IMR-90 (cell line): ENCODE measurements around the gene MMS19.

Source experiments
- CEBPB ChIP-seq: IDR thresholded peaks from 2 replicates; pipeline ENCODE4 v1.6.1; 2012; ENCODE audit warnings: low read depth, low read length, improper control_type of control experiment
- CTCF ChIP-seq: conservative IDR thresholded peaks from 2 replicates; pipeline ENCODE4 v1.5.1; 2012; ENCODE audit warnings: mild to moderate bottlenecking, low read depth, low read length, improper control_type of control experiment
- FOS ChIP-seq: fragments of 150-350 bp; IDR thresholded peaks from 2 replicates; pipeline ENCODE4 v1.6.1; 2016; ENCODE audit warnings: low read depth, low read length
- MAZ ChIP-seq: IDR thresholded peaks from 2 replicates; pipeline ENCODE4 v1.6.1; 2012; ENCODE audit warnings: low read depth, mild to moderate bottlenecking, low read length, improper control_type of control experiment, moderate library complexity, borderline replicate concordance
- MXI1 ChIP-seq: IDR thresholded peaks from 2 replicates; pipeline ENCODE4 v1.6.1; 2012; ENCODE audit warnings: low read depth, mild to moderate bottlenecking, low read length, moderate library complexity, borderline replicate concordance
- NFE2L2 ChIP-seq: fragments of 150-350 bp; IDR thresholded peaks from 2 replicates; pipeline ENCODE4 v1.6.1; 2016; ENCODE audit warnings: low read depth, mild to moderate bottlenecking, low read length
- RFX5 ChIP-seq: IDR thresholded peaks from 2 replicates; pipeline ENCODE4 v1.8.0; 2012; ENCODE audit warnings: low read depth, mild to moderate bottlenecking, low read length, moderate library complexity

- TF ChIP-seq CTCF (no peak), MXI1 (no peak), CEBPB (no peak), RFX5 (no peak), NFE2L2 (no peak), MAZ (no peak), FOS (no peak)
Observed at GRCh38 chr10:97531401-97531986, 33.3 kb upstream of the MMS19 start.
